Prostate gland (tissue), 2 donors: ENCODE data around the gene SIPA1L3.

Experiments used
- CTCF ChIP-seq, 4 experiments: fragments of 200-600 bp in 2 of 4; fragments of 450-650 bp in 2 of 4; sonication (generic) in 2 of 4; IDR thresholded peaks; 1 replicate in 3 of 4; 2 replicates in 1 of 4; pipeline ENCODE4 v1.5.1; 2016 to 2019; ENCODE audit warnings: antibody characterized with exemption in 4 of 4, mild to moderate bottlenecking in 2 of 4, moderate library complexity in 2 of 4
- POLR2AphosphoS5 ChIP-seq: sonication (generic); formaldehyde crosslinking; IDR thresholded peaks from one replicate; pipeline ENCODE4 v1.6.1; 2017; ENCODE audit warnings: antibody characterized with exemption

DNA sequence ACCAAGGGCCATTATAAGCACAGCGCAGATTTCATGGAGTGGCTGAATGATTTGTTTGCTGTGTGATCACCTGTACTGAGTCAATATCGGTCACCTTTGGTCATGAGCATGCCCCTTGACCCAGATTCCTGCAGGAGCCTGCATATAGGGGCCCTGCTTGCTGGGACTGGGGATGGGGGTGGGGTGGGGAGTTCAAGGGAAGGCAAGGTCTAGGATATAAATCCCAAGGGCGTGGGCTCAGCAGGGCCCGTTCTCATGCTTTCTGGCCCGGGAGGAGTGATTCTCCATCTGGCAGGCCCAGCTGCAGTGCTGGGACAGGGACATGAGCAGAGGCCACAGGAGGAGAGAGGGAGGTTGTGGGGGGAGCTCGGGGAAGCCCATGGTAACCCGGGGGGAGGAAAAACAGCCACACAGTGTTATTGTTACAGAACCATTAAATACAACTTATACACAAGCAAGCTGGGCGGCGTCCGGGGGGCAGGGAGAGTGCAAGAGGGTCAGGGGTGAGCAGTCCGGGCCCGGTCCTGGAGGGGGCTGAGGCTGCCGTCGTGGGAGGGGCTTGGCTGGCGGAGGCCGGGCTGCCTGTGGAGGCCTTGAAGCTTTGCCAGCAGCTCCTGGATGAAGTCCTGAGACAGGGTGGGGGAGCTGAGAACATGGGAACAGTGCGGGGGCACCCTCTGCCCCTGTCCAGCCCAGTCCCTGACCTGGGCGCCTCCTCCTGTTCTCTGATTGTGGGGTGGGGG lies 344.0 kb downstream of the SIPA1L3 start:
- TF ChIP-seq CTCF (IDR thresholded peaks at IDR 0.05) = no peak
- no peak for TF ChIP-seq POLR2AphosphoS5
